ENCODE data around the gene GNG7.

GRCh38 chr19:2500841-2501261 is 201.6 kb downstream of the GNG7 start:
- no peak for TF ChIP-seq CTCF (optimal IDR thresholded peaks at IDR 0.05 in 1 of 3, IDR thresholded peaks at IDR 0.05 in 1 of 3, conservative IDR thresholded peaks at IDR 0.05 in 1 of 3; ENCODE audit: extremely low read depth in 1 of 3, insufficient read depth in 2 of 3, low read length in 3 of 3)
- TF ChIP-seq EZH2 (IDR thresholded peaks at IDR 0.05; ENCODE audit: low read length), result no peak
